Astrocyte (in vitro differentiated cells and primary cell): ENCODE results near the gene PLEKHA7. TPM values are rescaled to one million over a fixed set of nuclear protein-coding genes. Genes with fewer than 3 reads are reported as not detected.

Experiments used
- DNase-seq: peaks from one replicate; pipeline ENCODE4 v3.0.0-alpha.2; 2010; ENCODE audit warnings: low read depth
- FAIRE-seq: peaks from 2 replicates; lab custom pipeline; 2011; peaks lifted over from hg19 to GRCh38; lab: Jason Lieb, UNC
- H2AFZ ChIP-seq: 2 replicates; pipeline ENCODE4 v1.6.0; 2012; ENCODE audit warnings: low read depth, low read length, inconsistent platforms
- H3K27ac ChIP-seq: 2 replicates; pipeline ENCODE4 v1.5.1; 2011; ENCODE audit warnings: low read depth, low read length, inconsistent platforms
- H3K27me3 ChIP-seq: 2 replicates; pipeline ENCODE4 v1.6.0; 2011; ENCODE audit warnings: low read length, inconsistent platforms; ENCODE audit not compliant: insufficient read depth
- H3K36me3 ChIP-seq: 2 replicates; pipeline ENCODE4 v1.5.1; 2011; ENCODE audit warnings: low read length, inconsistent platforms; ENCODE audit not compliant: insufficient read depth
- H3K4me1 ChIP-seq: 2 replicates; pipeline ENCODE4 v1.5.1; 2011; ENCODE audit warnings: low read length, inconsistent platforms; ENCODE audit not compliant: insufficient read depth
- H3K4me2 ChIP-seq: 2 replicates; pipeline ENCODE4 v1.6.0; 2012; ENCODE audit warnings: low read length, inconsistent platforms
- H3K4me3 ChIP-seq: 2 replicates; pipeline ENCODE4 v1.5.1; 2011; ENCODE audit warnings: low read depth, mild to moderate bottlenecking, low read length, inconsistent platforms; ENCODE audit not compliant: insufficient read depth
- H3K79me2 ChIP-seq: 2 replicates; pipeline ENCODE4 v1.6.0; 2012; ENCODE audit warnings: mild to moderate bottlenecking, low read length, inconsistent platforms; ENCODE audit not compliant: insufficient read depth
- H3K9ac ChIP-seq: 2 replicates; pipeline ENCODE4 v1.6.0; 2012; ENCODE audit warnings: mild to moderate bottlenecking, low read length, inconsistent platforms
- H3K9me3 ChIP-seq: 2 replicates; pipeline ENCODE4 v1.5.1; 2012; ENCODE audit warnings: low read depth, mild to moderate bottlenecking, low read length, inconsistent platforms; ENCODE audit not compliant: insufficient read depth
- H4K20me1 ChIP-seq: 2 replicates; pipeline ENCODE4 v1.6.0; 2012; ENCODE audit warnings: low read length, inconsistent platforms; ENCODE audit not compliant: insufficient read depth
- H3K27ac Mint-ChIP-seq: one replicate; pipeline ENCODE4 v1.8.0; 2021; ENCODE audit warnings: mild to moderate bottlenecking, mixed read lengths; ENCODE audit not compliant: unreplicated experiment
- H3K27me3 Mint-ChIP-seq: one replicate; pipeline ENCODE4 v1.8.0; 2021; ENCODE audit warnings: low read depth, mixed read lengths; ENCODE audit not compliant: unreplicated experiment
- H3K36me3 Mint-ChIP-seq: one replicate; pipeline ENCODE4 v1.8.0; 2021; ENCODE audit warnings: low read depth, mixed read lengths; ENCODE audit not compliant: unreplicated experiment
- H3K4me1 Mint-ChIP-seq: one replicate; pipeline ENCODE4 v1.8.0; 2021; ENCODE audit warnings: low read depth, mixed read lengths; ENCODE audit not compliant: unreplicated experiment
- H3K4me3 Mint-ChIP-seq: one replicate; pipeline ENCODE4 v1.8.0; 2021; ENCODE audit warnings: mild to moderate bottlenecking, moderate library complexity, mixed read lengths; ENCODE audit not compliant: unreplicated experiment
- H3K9me3 Mint-ChIP-seq: one replicate; pipeline ENCODE4 v1.8.0; 2021; ENCODE audit warnings: mild to moderate bottlenecking, mixed read lengths; ENCODE audit not compliant: unreplicated experiment
- EZH2 ChIP-seq: IDR thresholded peaks from 2 replicates; pipeline ENCODE4 v1.6.1; 2012; ENCODE audit warnings: mild to moderate bottlenecking, low read length, inconsistent platforms; ENCODE audit not compliant: insufficient read depth
- total RNA-seq: library from RNA; stranded (reverse); gene quantifications from 2 replicates; pipeline ENCODE4 v1.2.1, GENCODE V29; 2021
- TF ChIP-seq, protein P1 (sequence below): IDR thresholded peaks from 2 replicates; pipeline ENCODE4 v1.5.1; 2011; ENCODE audit warnings: low read depth, mild to moderate bottlenecking, inconsistent platforms, low read length, moderate library complexity; ENCODE audit not compliant: insufficient read depth

The PLEKHA7 gene
- total RNA-seq, 1 donor from 2014 or later, result 5.7 TPM

DNA sequence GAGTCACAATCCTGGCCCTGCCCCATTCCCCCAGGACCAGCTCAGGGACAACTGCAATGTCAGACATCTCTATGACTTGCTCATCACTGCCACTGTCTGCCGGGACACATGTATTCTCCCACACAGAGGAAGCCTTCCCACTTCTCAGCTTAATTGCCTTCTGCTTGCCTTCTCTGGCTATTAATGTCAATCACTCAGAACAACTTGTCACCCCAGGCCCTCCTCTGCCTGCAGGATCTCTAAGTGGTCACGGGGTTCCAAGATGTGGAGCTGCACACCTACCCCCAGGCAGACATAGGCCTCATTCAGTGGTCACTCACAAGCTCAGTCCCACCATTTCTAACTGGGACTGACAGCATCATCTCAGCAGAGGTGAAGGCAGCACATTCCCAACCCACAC, 15.1 kb downstream of the PLEKHA7 start:
- H3K36me3 Mint-ChIP-seq, result no peaks in the 10 kb centered on the region
- Histone ChIP-seq H3K4me3 (no peak overlapping the region), H3K9ac (no peak overlapping the region), H3K27me3 (no peaks in the 10 kb centered on the region), H4K20me1 (no peaks in the 10 kb centered on the region), H3K4me1 (no peaks in the 10 kb centered on the region), H3K4me2 (no peak overlapping the region), H3K9me3 (no peaks in the 10 kb centered on the region), H3K36me3 (no peaks in the 10 kb centered on the region), H3K27ac (no peak overlapping the region), H2AFZ (no peak overlapping the region), H3K79me2 (no peaks in the 10 kb centered on the region)
- DNase-seq, result no peak
- no peak for FAIRE-seq
- no peaks in the 10 kb centered on the region for H3K9me3 Mint-ChIP-seq
- H3K27ac Mint-ChIP-seq, result no peak overlapping the region
- no peak overlapping the region for H3K4me3 Mint-ChIP-seq
- peaks cover 5% of the 10 kb centered on the region for H3K4me1 Mint-ChIP-seq
- no peak for TF ChIP-seq EZH2
- TF ChIP-seq, protein P1, sequence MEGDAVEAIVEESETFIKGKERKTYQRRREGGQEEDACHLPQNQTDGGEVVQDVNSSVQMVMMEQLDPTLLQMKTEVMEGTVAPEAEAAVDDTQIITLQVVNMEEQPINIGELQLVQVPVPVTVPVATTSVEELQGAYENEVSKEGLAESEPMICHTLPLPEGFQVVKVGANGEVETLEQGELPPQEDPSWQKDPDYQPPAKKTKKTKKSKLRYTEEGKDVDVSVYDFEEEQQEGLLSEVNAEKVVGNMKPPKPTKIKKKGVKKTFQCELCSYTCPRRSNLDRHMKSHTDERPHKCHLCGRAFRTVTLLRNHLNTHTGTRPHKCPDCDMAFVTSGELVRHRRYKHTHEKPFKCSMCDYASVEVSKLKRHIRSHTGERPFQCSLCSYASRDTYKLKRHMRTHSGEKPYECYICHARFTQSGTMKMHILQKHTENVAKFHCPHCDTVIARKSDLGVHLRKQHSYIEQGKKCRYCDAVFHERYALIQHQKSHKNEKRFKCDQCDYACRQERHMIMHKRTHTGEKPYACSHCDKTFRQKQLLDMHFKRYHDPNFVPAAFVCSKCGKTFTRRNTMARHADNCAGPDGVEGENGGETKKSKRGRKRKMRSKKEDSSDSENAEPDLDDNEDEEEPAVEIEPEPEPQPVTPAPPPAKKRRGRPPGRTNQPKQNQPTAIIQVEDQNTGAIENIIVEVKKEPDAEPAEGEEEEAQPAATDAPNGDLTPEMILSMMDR, result no peak
- peaks cover 4% of the 10 kb centered on the region for H3K27me3 Mint-ChIP-seq

DNA sequence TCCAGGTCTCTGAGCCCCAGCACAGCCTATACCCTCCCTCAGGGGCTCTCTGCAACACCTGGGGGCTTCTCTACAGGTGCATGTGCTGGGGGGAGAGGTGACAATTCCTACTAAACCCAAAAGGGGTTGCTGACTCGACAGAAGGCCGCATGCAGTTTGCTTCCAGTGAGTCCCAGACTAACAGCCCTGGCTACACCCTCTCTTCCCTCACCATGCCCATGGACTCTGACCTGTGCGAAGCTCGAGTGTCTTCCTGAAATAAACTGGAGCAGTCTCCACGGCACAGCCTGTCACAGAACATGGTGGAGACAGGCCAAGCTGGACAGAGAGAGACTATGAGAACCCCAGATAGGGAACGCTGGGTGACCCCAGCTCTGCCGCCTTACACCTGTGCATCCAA, 16.6 kb downstream of the PLEKHA7 start:
- Histone ChIP-seq H3K36me3 (no peaks in the 10 kb centered on the region), H3K9me3 (no peaks in the 10 kb centered on the region), H3K27ac (no peak overlapping the region), H4K20me1 (no peaks in the 10 kb centered on the region), H3K9ac (no peak overlapping the region), H3K4me1 (no peaks in the 10 kb centered on the region), H3K4me2 (no peak overlapping the region), H3K79me2 (no peaks in the 10 kb centered on the region), H3K4me3 (no peak overlapping the region), H3K27me3 (no peaks in the 10 kb centered on the region), H2AFZ (no peak overlapping the region)
- FAIRE-seq (no peak), DNase-seq (no peak)
- Mint-ChIP-seq H3K9me3 (no peaks in the 10 kb centered on the region), H3K27me3 (peaks cover 6% of the 10 kb centered on the region), H3K4me3 (no peak overlapping the region), H3K36me3 (no peaks in the 10 kb centered on the region), H3K27ac (no peak overlapping the region), H3K4me1 (peaks cover 5% of the 10 kb centered on the region)
- TF ChIP-seq, protein P1, result no peak
- TF ChIP-seq EZH2, result no peak

DNA sequence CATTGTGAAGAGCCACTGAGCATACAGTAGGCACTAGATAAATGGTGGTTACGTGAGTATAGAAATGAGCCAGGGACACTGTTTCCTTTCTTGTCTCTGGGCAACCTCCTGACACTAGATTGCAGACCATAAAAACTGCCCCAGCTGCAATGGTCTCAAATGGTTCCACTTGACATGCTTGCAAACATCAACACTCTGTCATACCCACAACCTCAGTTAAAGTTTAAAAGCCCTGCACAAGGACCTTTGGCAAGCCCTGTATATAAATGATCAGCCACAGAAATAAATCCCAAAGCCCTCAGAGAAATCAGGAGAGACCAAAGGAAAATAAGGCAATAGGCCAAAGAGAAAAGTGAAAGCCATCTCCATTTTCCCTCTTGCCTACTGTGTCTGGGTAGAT, 20.7 kb downstream of the PLEKHA7 start:
- Histone ChIP-seq H3K79me2 (no peaks in the 10 kb centered on the region), H3K27ac (no peak overlapping the region), H2AFZ (no peak overlapping the region), H4K20me1 (no peaks in the 10 kb centered on the region), H3K27me3 (no peaks in the 10 kb centered on the region), H3K36me3 (no peaks in the 10 kb centered on the region), H3K4me3 (no peak overlapping the region), H3K4me2 (no peak overlapping the region), H3K9me3 (no peaks in the 10 kb centered on the region), H3K9ac (no peak overlapping the region), H3K4me1 (no peaks in the 10 kb centered on the region)
- no peak for TF ChIP-seq EZH2
- TF ChIP-seq, protein P1, result no peak
- DNase-seq (no peak), FAIRE-seq (no peak)
- Mint-ChIP-seq H3K9me3 (no peaks in the 10 kb centered on the region), H3K4me1 (no peaks in the 10 kb centered on the region), H3K27me3 (peaks cover 7% of the 10 kb centered on the region), H3K4me3 (no peak overlapping the region), H3K36me3 (no peaks in the 10 kb centered on the region), H3K27ac (no peak overlapping the region)
